Liver (tissue), 9 donors: Measurements from ENCODE around the gene RNF5. TPM values are rescaled to one million over a fixed set of nuclear protein-coding genes. Genes with fewer than 3 reads are reported as not detected.

Experiments used
- DNase-seq: peaks from one replicate; pipeline ENCODE4 v3.0.0-alpha.2; 2017; ENCODE audit warnings: low spot score
- H3K27ac ChIP-seq, 2 donors: one replicate each; pipeline ENCODE4 v1.7.0; 2013; ENCODE audit warnings: inconsistent platforms in 2 of 2, low read length in 2 of 2, control low read depth in 1 of 2, low read depth in 1 of 2, mild to moderate bottlenecking in 1 of 2
- H3K27me3 ChIP-seq, 4 donors: one replicate each; pipeline versions ENCODE4 v1.6.1 to v1.7.0; 2013; ENCODE audit warnings: low read length in 3 of 4, inconsistent platforms in 1 of 4, mild to moderate bottlenecking in 1 of 4, moderate library complexity in 1 of 4; ENCODE audit not compliant: control insufficient read depth in 4 of 4, insufficient read depth in 4 of 4
- H3K36me3 ChIP-seq, 4 donors: one replicate each; pipeline versions ENCODE4 v1.6.1 to v1.7.0; 2013; ENCODE audit warnings: low read length in 3 of 4, mild to moderate bottlenecking in 3 of 4, low read depth in 1 of 4, moderate library complexity in 1 of 4; ENCODE audit not compliant: control insufficient read depth in 4 of 4, insufficient read depth in 3 of 4
- H3K4me1 ChIP-seq, 4 donors: one replicate each; pipeline versions ENCODE4 v1.6.1 to v1.7.0; 2013; ENCODE audit warnings: low read length in 3 of 4, mild to moderate bottlenecking in 3 of 4, moderate library complexity in 1 of 4; ENCODE audit not compliant: control insufficient read depth in 4 of 4, insufficient read depth in 4 of 4
- H3K4me3 ChIP-seq, 3 donors: one replicate each; pipeline versions ENCODE4 v1.6.1 to v1.7.0; 2013; ENCODE audit warnings: low read length in 3 of 3, control low read depth in 1 of 3, low read depth in 1 of 3, mild to moderate bottlenecking in 1 of 3
- H3K9ac ChIP-seq, 2 donors: one replicate each; pipeline ENCODE4 v1.7.0; 2013; ENCODE audit warnings: low read length in 2 of 2, mild to moderate bottlenecking in 2 of 2, moderate library complexity in 2 of 2, control low read depth in 1 of 2, low read depth in 1 of 2
- H3K9me3 ChIP-seq, 4 donors: one replicate each; pipeline versions ENCODE4 v1.6.1 to v1.7.0; 2013; ENCODE audit warnings: low read length in 3 of 4; ENCODE audit not compliant: control insufficient read depth in 4 of 4
- ATF3 ChIP-seq: IDR thresholded peaks from 2 replicates; pipeline ENCODE4 v1.6.1; 2016; ENCODE audit warnings: antibody characterized with exemption
- CTCF ChIP-seq: fragments of 150-350 bp; IDR thresholded peaks from 2 replicates; pipeline ENCODE4 v1.5.1; 2017; ENCODE audit warnings: improper control_type of control experiment, low read depth, low read length; ENCODE audit not compliant: missing input control
- EGR1 ChIP-seq, 2 donors: IDR thresholded peaks; 2 replicates each; pipeline ENCODE4 v1.6.1; 2016 to 2018; ENCODE audit warnings: antibody characterized with exemption in 2 of 2, low read depth in 2 of 2
- FOXA1 ChIP-seq: IDR thresholded peaks from 2 replicates; pipeline ENCODE4 v1.6.1; 2016; ENCODE audit warnings: antibody characterized with exemption
- HNF4A ChIP-seq, 2 donors: conservative IDR thresholded peaks; 2 replicates each; pipeline ENCODE4 v1.6.1; 2016; ENCODE audit warnings: antibody characterized with exemption in 2 of 2, mild to moderate bottlenecking in 2 of 2
- HNF4G ChIP-seq: IDR thresholded peaks from 2 replicates; pipeline ENCODE4 v1.6.1; 2016; ENCODE audit warnings: antibody characterized with exemption
- NR2F2 ChIP-seq: IDR thresholded peaks from 2 replicates; pipeline ENCODE4 v1.6.1; 2016; ENCODE audit warnings: antibody characterized with exemption
- REST ChIP-seq: IDR thresholded peaks from 2 replicates; pipeline ENCODE4 v1.6.1; 2016; ENCODE audit warnings: antibody characterized with exemption, mild to moderate bottlenecking
- RXRA ChIP-seq, 2 donors: IDR thresholded peaks; 2 replicates each; pipeline ENCODE4 v1.6.1; 2017 to 2018; ENCODE audit warnings: antibody characterized with exemption in 2 of 2, mild to moderate bottlenecking in 1 of 2
- SP1 ChIP-seq: IDR thresholded peaks from 2 replicates; pipeline ENCODE4 v1.6.1; 2018; ENCODE audit warnings: antibody characterized with exemption, mild to moderate bottlenecking
- TAF1 ChIP-seq: conservative IDR thresholded peaks from 2 replicates; pipeline ENCODE4 v1.6.1; 2016; ENCODE audit warnings: antibody characterized with exemption, mild to moderate bottlenecking
- YY1 ChIP-seq: IDR thresholded peaks from 2 replicates; pipeline ENCODE4 v1.6.1; 2016; ENCODE audit warnings: antibody characterized with exemption, mild to moderate bottlenecking
- ZBTB33 ChIP-seq: IDR thresholded peaks from 2 replicates; pipeline ENCODE4 v1.6.1; 2016; ENCODE audit warnings: antibody characterized with exemption
- WGBS: extraction: QIAGEN DNeasy Blood & Tissue Kit; methylation state at CpG from one replicate; pipeline ENCODE4 v1.1.7; 2013; 5-methylcytosine and 5-hydroxymethylcytosine counted together
- polyA plus RNA-seq, 2 donors: library from polyadenylated mRNA; stranded (reverse) in 1 of 2; unstranded in 1 of 2; fragments of 200-250 nt in 1 of 2; fragments of >200 nt in 1 of 2; fragmentation: Nextera tagmentation in 1 of 2; extraction: Ambion mirVana in 1 of 2; gene quantifications; one replicate each; pipeline versions ENCODE4 v1.2.1 to v1.2.3, GENCODE V29; 2013 to 2015
- total RNA-seq, 2 donors: library from RNA; depleted of rRNA; stranded (reverse); fragments of >200 nt; gene quantifications; one replicate each; pipeline ENCODE4 v1.2.3, GENCODE V29; 2014
- donor health status: healthy.
- donor health status: healthy.
- donor health status: healthy.
- donor health status: healthy.
- donor health status: healthy.

The RNF5 gene
- total and polyA plus RNA-seq, 4 donors, result 51.5 to 85.9 (median 61.0) TPM

GRCh38 chr6:32223258-32224235, 45.3 kb downstream of the RNF5 start, which contains the start of gene NOTCH4:
Gene NOTCH4, minus strand, starts transcription at chr6:32224067. Its CDS starts 139 bp downstream, at chr6:32223928.
- no peak within 1 kb of the TSS for H3K9ac ChIP-seq
- peak within 1 kb of the TSS; percentile 40 to 66 for H3K27ac ChIP-seq
- peak within 1 kb of the TSS in 2 of 3 donors; percentile 9 to 29 for H3K4me3 ChIP-seq
- H3K36me3 ChIP-seq, result no peaks in the 10 kb centered on the region
- TF ChIP-seq NR2F2, result peak; percentile 91
- peak; percentile 11 to 29 for TF ChIP-seq RXRA (IDR thresholded peaks at IDR 0.05)
- no peak for TF ChIP-seq YY1
- no peak for TF ChIP-seq ZBTB33
- no peaks in the 10 kb centered on the region for H3K27me3 ChIP-seq
- no peaks in the 10 kb centered on the region for H3K4me1 ChIP-seq
- 49% methylated on average over 20 of the region's 20 CpGs for WGBS
- no peaks in the 10 kb centered on the region for H3K9me3 ChIP-seq
- DNase-seq, result no peak

- 78% methylated on average over 2 of the region's 2 CpGs for WGBS
- H3K9me3 ChIP-seq, result no peaks in the 10 kb centered on the region
- no peak overlapping the region for H3K27ac ChIP-seq
- no peak for DNase-seq
- H3K9ac ChIP-seq, result no peak overlapping the region
- H3K4me3 ChIP-seq, result no peak overlapping the region
- TF ChIP-seq FOXA1 (no peak), TAF1 (no peak), SP1 (no peak), ZBTB33 (no peak)
- H3K36me3 ChIP-seq, result no peaks in the 10 kb centered on the region
- no peaks in the 10 kb centered on the region for H3K27me3 ChIP-seq
- no peaks in the 10 kb centered on the region for H3K4me1 ChIP-seq
Measured at GRCh38 chr6:32224696-32225095, 46.5 kb downstream of the RNF5 start.

- WGBS, result 95% methylated on average over 7 of the region's 7 CpGs
- H3K9me3 ChIP-seq, result no peaks in the 10 kb centered on the region
- no peak for DNase-seq
- no peak overlapping the region for H3K9ac ChIP-seq
- H3K36me3 ChIP-seq, result no peaks in the 10 kb centered on the region
- no peak overlapping the region for H3K27ac ChIP-seq
- no peak overlapping the region for H3K4me3 ChIP-seq
- no peaks in the 10 kb centered on the region for H3K4me1 ChIP-seq
- no peaks in the 10 kb centered on the region for H3K27me3 ChIP-seq
- TF ChIP-seq CTCF, result no peak
- TF ChIP-seq ATF3, result no peak
- TF ChIP-seq FOXA1, result no peak
- TF ChIP-seq REST, result no peak
- TF ChIP-seq RXRA (IDR thresholded peaks at IDR 0.05), result no peak
- no peak for TF ChIP-seq HNF4G
- no peak for TF ChIP-seq YY1
- no peak for TF ChIP-seq HNF4A (conservative IDR thresholded peaks at IDR 0.05)
- no peak for TF ChIP-seq EGR1 (IDR thresholded peaks at IDR 0.05; ENCODE audit: low read depth in 2 of 2)
- TF ChIP-seq TAF1, result no peak
- TF ChIP-seq ZBTB33, result no peak
Measured at GRCh38 chr6:32226434-32226833, 48.2 kb downstream of the RNF5 start.
